H1 (cell line): ENCODE results near the gene TLL1. TPM values are rescaled to one million over a fixed set of nuclear protein-coding genes. Genes with fewer than 3 reads are reported as not detected.

Experiments
- CTCF ChIA-PET: fragments of 300-600 bp; sonication (Branson Sonifier 250); formaldehyde crosslinking; loops from one replicate; lab custom pipeline; 2021; ENCODE audit not compliant: partially characterized antibody; lab: Charles Lee
- POLR2A ChIA-PET: fragments of 300-600 bp; sonication (Branson Sonifier 250); formaldehyde crosslinking; loops from one replicate; lab custom pipeline; 2021; ENCODE audit warnings: inconsistent platforms; ENCODE audit not compliant: partially characterized antibody; lab: Charles Lee
- DNase-seq, 2 experiments: peaks; one replicate each; pipeline versions ENCODE4 v3.0.0 to v3.0.0-alpha.2; 2010 to 2022; ENCODE audit warnings: low spot score in 2 of 2, low read depth in 1 of 2, mixed read lengths in 1 of 2
- FAIRE-seq: peaks from 2 replicates; lab custom pipeline; 2011; peaks lifted over from hg19 to GRCh38; lab: Jason Lieb, UNC
- H2AFZ ChIP-seq: 2 replicates; pipeline ENCODE4 v1.8.1; 2012; ENCODE audit warnings: low read length, inconsistent platforms
- H2AK5ac ChIP-seq: 2 replicates; pipeline ENCODE4 v1.6.1; 2013; ENCODE audit warnings: low read depth, low read length
- H2BK120ac ChIP-seq: replicated peaks from 2 replicates; pipeline ENCODE3; 2013; ENCODE audit warnings: low read depth, low read length, inconsistent platforms
- H2BK12ac ChIP-seq: 2 replicates; pipeline ENCODE4 v1.6.1; 2013; ENCODE audit warnings: low read depth, low read length
- H2BK15ac ChIP-seq: 2 replicates; pipeline ENCODE4 v1.6.1; 2013; ENCODE audit warnings: low read length
- H2BK20ac ChIP-seq: 2 replicates; pipeline ENCODE4 v1.6.1; 2013; ENCODE audit warnings: low read length
- H2BK5ac ChIP-seq: 2 replicates; pipeline ENCODE4 v1.6.1; 2013; ENCODE audit warnings: low read depth, low read length
- H3K14ac ChIP-seq: 2 replicates; pipeline ENCODE4 v1.6.1; 2013; ENCODE audit warnings: inconsistent platforms; ENCODE audit not compliant: insufficient read length
- H3K18ac ChIP-seq: 2 replicates; pipeline ENCODE4 v1.6.1; 2013; ENCODE audit warnings: low read length; ENCODE audit errors: extremely low read depth
- H3K23ac ChIP-seq: 2 replicates; pipeline ENCODE4 v1.6.1; 2013; ENCODE audit warnings: inconsistent platforms; ENCODE audit not compliant: insufficient read length
- H3K23me2 ChIP-seq: 2 replicates; pipeline ENCODE4 v1.6.1; 2013; ENCODE audit warnings: low read depth, low read length
- H3K27ac ChIP-seq: 2 replicates; pipeline ENCODE4 v1.6.1; 2011; ENCODE audit warnings: low read depth, low read length, inconsistent platforms
- H3K27me3 ChIP-seq, 4 experiments: replicated peaks in 1 of 4; 1 replicate in 1 of 4; 2 replicates in 3 of 4; pipeline versions ENCODE4 v1.6.1 to v1.8.1; 2011 to 2013; ENCODE audit warnings: low read length in 3 of 4, mild to moderate bottlenecking in 3 of 4, inconsistent platforms in 2 of 4, mixed read lengths in 2 of 4, moderate library complexity in 1 of 4; ENCODE audit not compliant: control insufficient read depth in 3 of 4, insufficient read depth in 3 of 4; ENCODE audit errors: extremely low read depth in 1 of 4
- H3K36me3 ChIP-seq, 4 experiments: 2 replicates each; pipeline versions ENCODE4 v1.6.1 to v1.8.1; 2011 to 2013; ENCODE audit warnings: mild to moderate bottlenecking in 4 of 4, low read length in 3 of 4, moderate library complexity in 2 of 4, control low read depth in 1 of 4, inconsistent platforms in 1 of 4; ENCODE audit not compliant: insufficient read depth in 4 of 4, control insufficient read depth in 2 of 4
- H3K4ac ChIP-seq: replicated peaks from 2 replicates; pipeline ENCODE3; 2013; ENCODE audit warnings: low read length, low read depth, mixed read lengths, inconsistent platforms; ENCODE audit not compliant: insufficient read length
- H3K4me1 ChIP-seq, 4 experiments: replicated peaks in 1 of 4; 1 replicate in 1 of 4; 2 replicates in 3 of 4; pipeline versions ENCODE4 v1.6.1 to v1.8.1; 2011 to 2013; ENCODE audit warnings: low read length in 3 of 4, inconsistent platforms in 2 of 4, mixed read lengths in 1 of 4; ENCODE audit not compliant: insufficient read depth in 4 of 4, control insufficient read depth in 3 of 4
- H3K4me2 ChIP-seq, 2 experiments: 2 replicates each; pipeline versions ENCODE4 v1.6.1 to v1.8.1; 2011 to 2013; ENCODE audit warnings: low read depth in 2 of 2, low read length in 2 of 2, control low read depth in 1 of 2, inconsistent platforms in 1 of 2, mild to moderate bottlenecking in 1 of 2; ENCODE audit not compliant: insufficient read depth in 1 of 2
- H3K4me3 ChIP-seq, 4 experiments: fragments of 200-600, 300-600 bp in 1 of 4; sonication (generic), shearing (Covaris generic), sonication (Bioruptor Twin) in 1 of 4; 2 replicates each; pipeline versions ENCODE4 v1.5.1 to v1.8.1; 2011 to 2016; ENCODE audit warnings: low read length in 4 of 4, low read depth in 3 of 4, control low read depth in 2 of 4, inconsistent platforms in 2 of 4, mild to moderate bottlenecking in 2 of 4, mixed read lengths in 1 of 4, moderate library complexity in 1 of 4; ENCODE audit not compliant: insufficient read depth in 2 of 4; ENCODE audit errors: extremely low read depth in 1 of 4
- H3K56ac ChIP-seq: replicated peaks from 2 replicates; pipeline ENCODE3; 2013; ENCODE audit warnings: low read depth, mild to moderate bottlenecking, mixed read lengths, low read length, inconsistent platforms; ENCODE audit not compliant: insufficient read length
- H3K79me1 ChIP-seq: 2 replicates; pipeline ENCODE4 v1.6.1; 2013; ENCODE audit warnings: low read depth, low read length, control low read depth
- H3K79me2 ChIP-seq, 2 experiments: 2 replicates each; pipeline versions ENCODE4 v1.6.1 to v1.8.1; 2012 to 2013; ENCODE audit warnings: low read length in 2 of 2, mild to moderate bottlenecking in 2 of 2, inconsistent platforms in 1 of 2; ENCODE audit not compliant: insufficient read depth in 2 of 2, control insufficient read depth in 1 of 2
- H3K9ac ChIP-seq, 4 experiments: replicated peaks in 1 of 4; 1 replicate in 1 of 4; 2 replicates in 3 of 4; pipeline versions ENCODE4 v1.6.1 to v1.8.1; 2011 to 2013; ENCODE audit warnings: low read depth in 3 of 4, low read length in 3 of 4, control low read depth in 2 of 4, mild to moderate bottlenecking in 2 of 4, moderate library complexity in 2 of 4, inconsistent platforms in 1 of 4; ENCODE audit errors: extremely low read depth in 1 of 4
- H3K9me3 ChIP-seq, 2 experiments: 2 replicates each; pipeline versions ENCODE4 v1.6.1 to v1.8.1; 2012 to 2013; ENCODE audit warnings: mild to moderate bottlenecking in 2 of 2, moderate library complexity in 2 of 2, control low read depth in 1 of 2, inconsistent platforms in 1 of 2, low read depth in 1 of 2, low read length in 1 of 2, mixed read lengths in 1 of 2; ENCODE audit not compliant: insufficient read depth in 2 of 2
- H4K20me1 ChIP-seq, 2 experiments: replicated peaks in 1 of 2; 2 replicates each; pipeline versions ENCODE3 to v1.8.1; 2011 to 2013; ENCODE audit warnings: inconsistent platforms in 2 of 2, low read length in 2 of 2, mild to moderate bottlenecking in 1 of 2; ENCODE audit not compliant: insufficient read depth in 2 of 2, control insufficient read depth in 1 of 2
- H4K5ac ChIP-seq: 2 replicates; pipeline ENCODE4 v1.6.1; 2013; ENCODE audit warnings: low read length, low read depth, mixed read lengths, inconsistent platforms; ENCODE audit not compliant: insufficient read length
- H4K8ac ChIP-seq: 2 replicates; pipeline ENCODE4 v1.8.0; 2013; ENCODE audit warnings: mild to moderate bottlenecking, moderate library complexity, low read length, inconsistent platforms; ENCODE audit not compliant: insufficient read depth; ENCODE audit errors: extremely low read depth
- H4K91ac ChIP-seq: replicated peaks from 2 replicates; pipeline ENCODE3; 2013; ENCODE audit warnings: low read length, mixed read lengths, inconsistent platforms; ENCODE audit not compliant: insufficient read length
- BACH1 ChIP-seq: IDR thresholded peaks from 2 replicates; pipeline ENCODE4 v1.6.1; 2012; ENCODE audit warnings: low read length, improper control_type of control experiment
- CEBPB ChIP-seq: IDR thresholded peaks from 2 replicates; pipeline ENCODE4 v1.6.1; 2012; ENCODE audit warnings: low read depth, low read length
- EZH2 ChIP-seq: fragments of 200-600 bp; sonication (generic); IDR thresholded peaks from 2 replicates; pipeline ENCODE4 v1.7.1; 2012; ENCODE audit warnings: low read depth, mild to moderate bottlenecking, moderate library complexity, low read length, inconsistent platforms; ENCODE audit not compliant: severe bottlenecking
- KDM5A ChIP-seq: fragments of 200-600 bp; IDR thresholded peaks from 2 replicates; pipeline ENCODE4 v1.7.1; 2012; ENCODE audit warnings: mild to moderate bottlenecking, low read length, inconsistent platforms, mixed read lengths
- MAX ChIP-seq: IDR thresholded peaks from 2 replicates; pipeline ENCODE4 v1.6.1; 2012; ENCODE audit warnings: inconsistent platforms
- PHF8 ChIP-seq: fragments of 200-600 bp; sonication (generic); conservative IDR thresholded peaks from 2 replicates; pipeline ENCODE4 v1.7.1; 2012; ENCODE audit warnings: low read depth, mild to moderate bottlenecking, inconsistent platforms, low read length, moderate library complexity
- POU5F1 ChIP-seq: IDR thresholded peaks from 2 replicates; pipeline ENCODE4 v1.6.1; 2011; ENCODE audit warnings: low read depth, mild to moderate bottlenecking, low read length, moderate library complexity
- RAD21 ChIP-seq, 2 experiments: IDR thresholded peaks in 1 of 2; conservative IDR thresholded peaks in 1 of 2; 2 replicates each; pipeline ENCODE4 v1.6.1; 2011; ENCODE audit warnings: low read depth in 2 of 2, low read length in 2 of 2, improper control_type of control experiment in 1 of 2, inconsistent platforms in 1 of 2, mild to moderate bottlenecking in 1 of 2, moderate library complexity in 1 of 2
- RFX5 ChIP-seq: IDR thresholded peaks from 2 replicates; pipeline ENCODE4 v1.6.1; 2011; ENCODE audit warnings: low read depth, low read length, improper control_type of control experiment, borderline replicate concordance
- SAP30 ChIP-seq: fragments of 300-600 bp; sonication (generic); IDR thresholded peaks from 2 replicates; pipeline ENCODE4 v1.7.1; 2012; ENCODE audit warnings: low read length, moderate library complexity, mild to moderate bottlenecking, inconsistent platforms; ENCODE audit not compliant: insufficient read depth, insufficient replicate concordance
- SP4 ChIP-seq: IDR thresholded peaks from 2 replicates; pipeline ENCODE4 v1.6.1; 2012; ENCODE audit warnings: low read length, inconsistent platforms
- SUZ12 ChIP-seq: fragments of 200-600 bp; sonication (generic); IDR thresholded peaks from 2 replicates; pipeline ENCODE4 v1.6.1; 2012; ENCODE audit warnings: mild to moderate bottlenecking, inconsistent platforms, low read length, moderate library complexity, mixed read lengths
- TAF1 ChIP-seq: IDR thresholded peaks from 2 replicates; pipeline ENCODE4 v1.6.1; 2011; ENCODE audit warnings: mild to moderate bottlenecking, low read depth, low read length
- TAF7 ChIP-seq: optimal IDR thresholded peaks from 2 replicates; pipeline ENCODE3; 2011; ENCODE audit warnings: low read depth, mild to moderate bottlenecking, inconsistent platforms, low read length, moderate library complexity, borderline replicate concordance
- TEAD4 ChIP-seq: IDR thresholded peaks from 2 replicates; pipeline ENCODE4 v1.6.1; 2012; ENCODE audit warnings: low read depth, low read length, inconsistent platforms, mixed read lengths
- WGBS, 2 experiments: shearing (Covaris generic) in 1 of 2; methylation state at CpG; one replicate each; pipeline versions ENCODE4 v1.1.6 to v1.1.7; 2013 to 2015; ENCODE audit warnings: low lambda C conversion rate in 2 of 2, mixed read lengths in 2 of 2, inconsistent platforms in 1 of 2, low coverage in 1 of 2, missing lambda C conversion rate in 1 of 2; ENCODE audit not compliant: insufficient replicate concordance in 2 of 2, insufficient coverage in 1 of 2, insufficient read length in 1 of 2; ENCODE audit errors: extremely low coverage in 1 of 2, missing lambda C conversion rate in 1 of 2; 5-methylcytosine and 5-hydroxymethylcytosine counted together
- polyA plus RNA-seq, 7 experiments: library from polyadenylated mRNA; depleted of rRNA in 3 of 7; stranded (reverse) in 5 of 7; unstranded in 2 of 7; fragments of >200 nt in 5 of 7; fragments of 200-250 nt in 2 of 7; gene quantifications; 1 replicate in 5 of 7; 2 replicates in 1 of 7; 4 replicates in 1 of 7; pipeline versions ENCODE4 v1.2.1 to v1.2.3, GENCODE V29; 2011 to 2013; ENCODE audit warnings: missing spikeins in 2 of 7, mixed read lengths in 2 of 7
- total RNA-seq: library from RNA; stranded (reverse); fragmentation: NEBNext Ultra II Directional; extraction: Animal tissue kit (Norgen Biotek cat#: 25700); gene quantifications from 2 replicates; pipeline ENCODE4 v1.2.1, GENCODE V29; 2021

The TLL1 gene
- total and polyA plus RNA-seq, 2 of the 8 experiments (the other 6 are each of a cell fraction or from before 2014, with no cell fraction given), result 0.18 to 1.1 TPM

GRCh38 chr4:165909947-165910346 is 36.9 kb downstream of the TLL1 start:
- FAIRE-seq (no peak), DNase-seq (no peak)
- no peak overlapping the region for H3K4ac ChIP-seq
- H4K20me1 ChIP-seq, result no peaks in the 10 kb centered on the region
- H3K27me3 ChIP-seq, result no peaks in the 10 kb centered on the region
- H2BK5ac ChIP-seq, result no peak overlapping the region
- no peak overlapping the region for H4K91ac ChIP-seq
- POLR2A ChIA-PET, result no interaction called here
- no peak overlapping the region for H2BK20ac ChIP-seq
- no peaks in the 10 kb centered on the region for H3K36me3 ChIP-seq
- no peak overlapping the region for H4K8ac ChIP-seq
- no peak overlapping the region for H3K27ac ChIP-seq
- CTCF ChIA-PET, result interaction anchor here (1.2 kb wide), 1 partner anchor 12 kb away, joined by 3 read pairs; no protein-coding TSS in a partner anchor
- H2AK5ac ChIP-seq, result no peak overlapping the region
- no peak overlapping the region for H2BK15ac ChIP-seq
- no peaks in the 10 kb centered on the region for H3K4me1 ChIP-seq
- no peaks in the 10 kb centered on the region for H3K79me1 ChIP-seq
- no peak overlapping the region for H3K18ac ChIP-seq
- H3K4me3 ChIP-seq, result no peak overlapping the region
- WGBS, 2 experiments, result 91% methylated on average over 2 of the region's 2 CpGs; no CpG with 5 or more reads in 1 of the 2 experiments
- H2AFZ ChIP-seq, result no peak overlapping the region
- H2BK120ac ChIP-seq, result no peak overlapping the region
- H2BK12ac ChIP-seq, result no peak overlapping the region
- H3K23ac ChIP-seq, result no peak overlapping the region
- H4K5ac ChIP-seq, result no peak overlapping the region
- no peak overlapping the region for H3K14ac ChIP-seq
- H3K9ac ChIP-seq, result no peak overlapping the region
- no peak overlapping the region for H3K56ac ChIP-seq
- no peaks in the 10 kb centered on the region for H3K23me2 ChIP-seq
- H3K4me2 ChIP-seq, result no peak overlapping the region
- no peaks in the 10 kb centered on the region for H3K79me2 ChIP-seq
- H3K9me3 ChIP-seq, result no peaks in the 10 kb centered on the region
- no peak for TF ChIP-seq TAF1
- no peak for TF ChIP-seq KDM5A
- TF ChIP-seq BACH1, result no peak
- no peak for TF ChIP-seq TEAD4
- no peak for TF ChIP-seq SUZ12
- no peak for TF ChIP-seq SP4
- no peak for TF ChIP-seq PHF8
- TF ChIP-seq EZH2, result no peak
- no peak for TF ChIP-seq CEBPB
- TF ChIP-seq RFX5, result no peak
- TF ChIP-seq POU5F1, result no peak
- TF ChIP-seq TAF7, result no peak
- no peak for TF ChIP-seq SAP30
- TF ChIP-seq RAD21 (IDR thresholded peaks at IDR 0.05 in 1 of 2, conservative IDR thresholded peaks at IDR 0.05 in 1 of 2; ENCODE audit: low read depth in 2 of 2, low read length in 2 of 2), result no peak
- TF ChIP-seq MAX, result no peak
